HG03469 (cell line): Measurements from ENCODE around the gene SETD7.

Experiments
- ATAC-seq: cut with Tn5 transposase; IDR thresholded peaks from one replicate; pipeline ENCODE4 v1.9.1; 2021; ENCODE audit warnings: mild to moderate bottlenecking, moderate library complexity, moderate number of reproducible peaks; ENCODE audit not compliant: unreplicated experiment

The SETD7 gene

DNA sequence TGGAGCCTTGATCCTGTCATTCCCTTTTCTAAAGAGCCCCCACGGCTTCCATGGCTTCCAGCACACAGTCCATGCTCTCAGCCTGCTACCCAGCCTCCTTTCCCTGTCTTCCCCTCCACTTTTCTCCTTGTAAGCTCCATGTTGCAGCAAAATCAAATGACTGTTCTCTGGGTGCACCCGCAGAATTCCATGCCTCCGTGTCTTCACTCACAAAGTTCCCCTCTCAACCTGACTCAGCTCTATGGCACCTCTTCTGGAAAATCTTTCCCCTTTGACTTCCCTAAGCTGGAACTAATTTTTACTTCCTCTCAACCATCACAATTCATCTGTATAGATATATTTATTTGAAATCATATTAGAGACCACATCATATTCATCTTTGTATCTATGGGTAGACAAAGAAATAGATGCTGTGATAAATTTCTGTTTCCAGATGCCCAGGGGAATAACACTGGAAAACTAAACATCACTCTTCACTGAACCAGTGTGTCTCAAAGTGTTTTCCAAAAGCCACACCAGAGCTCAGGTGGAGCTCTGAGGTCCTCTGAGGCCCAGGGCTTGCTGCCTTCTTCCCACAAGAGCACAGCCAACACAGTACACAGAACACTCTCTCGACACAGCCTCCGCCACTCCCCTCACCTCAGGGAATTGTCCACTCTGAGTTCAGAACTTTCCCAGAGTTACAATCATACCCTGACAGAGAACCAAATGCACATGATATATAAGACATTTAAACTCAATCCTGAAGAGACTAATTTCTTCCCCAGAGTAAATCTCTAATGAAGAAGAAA lies 3.3 kb downstream of the SETD7 start:
- ATAC-seq = no peak

DNA sequence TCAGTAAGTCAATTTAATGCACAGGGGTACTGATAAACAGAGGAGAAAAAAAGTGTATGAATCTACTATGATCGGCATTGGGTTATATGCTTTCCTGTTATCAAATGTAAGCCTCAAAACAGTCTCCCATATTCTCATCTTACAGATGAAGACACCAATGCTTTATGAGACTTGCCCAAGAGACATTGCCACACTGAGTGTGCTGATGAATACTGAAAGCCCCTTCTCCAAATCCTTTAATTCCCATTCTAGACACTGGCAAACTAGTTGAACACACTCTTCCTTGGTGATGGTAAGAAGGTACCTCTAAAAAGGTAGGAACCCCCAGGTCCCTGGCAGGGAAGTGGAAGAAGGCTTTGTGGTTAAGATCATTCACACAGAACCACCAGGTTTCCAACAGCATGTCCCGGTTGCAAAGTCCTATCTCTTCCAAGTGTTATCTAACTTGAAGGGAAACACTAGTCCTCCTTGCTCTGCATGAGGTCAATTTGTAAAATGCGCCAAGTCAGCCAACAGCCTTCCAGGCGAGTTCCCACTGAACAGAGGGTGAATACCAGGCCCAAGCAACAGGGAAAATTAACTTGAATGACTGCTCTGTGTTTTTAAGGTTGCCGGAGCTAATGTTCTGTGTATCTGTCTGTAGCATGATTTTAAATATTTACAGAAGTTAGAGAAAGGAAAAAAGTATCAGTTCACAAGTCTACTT lies 5.1 kb downstream of the SETD7 start:
- no peak for ATAC-seq

DNA sequence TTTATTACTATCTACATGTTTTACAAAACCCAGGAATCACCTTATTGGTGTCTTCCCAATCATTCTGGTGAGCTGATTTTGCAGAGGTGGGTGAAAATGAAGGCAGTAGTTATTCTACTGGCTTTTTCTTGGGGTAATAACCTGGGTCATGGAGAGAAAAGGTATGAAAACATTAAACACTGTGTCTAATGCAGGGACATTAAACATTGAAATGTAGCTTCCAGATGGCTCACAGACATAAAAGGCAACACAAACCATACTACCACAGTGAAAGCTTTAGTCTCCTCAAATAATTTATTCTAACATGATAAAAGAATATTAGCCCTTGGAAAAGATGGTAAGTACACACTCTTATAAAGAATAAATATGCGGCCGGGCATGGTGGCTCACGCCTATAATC lies 8.0 kb downstream of the SETD7 start:
- ATAC-seq = no peak

GRCh38 chr4:139540632-139541031 lies 15.4 kb downstream of the SETD7 start:
- no peak for ATAC-seq

- no peak for ATAC-seq
These were observed 15.9 kb downstream of the SETD7 start for GRCh38 chr4:139540161-139540560.

GRCh38 chr4:139537292-139537691 lies 18.7 kb downstream of the SETD7 start:
- ATAC-seq = no peak

DNA sequence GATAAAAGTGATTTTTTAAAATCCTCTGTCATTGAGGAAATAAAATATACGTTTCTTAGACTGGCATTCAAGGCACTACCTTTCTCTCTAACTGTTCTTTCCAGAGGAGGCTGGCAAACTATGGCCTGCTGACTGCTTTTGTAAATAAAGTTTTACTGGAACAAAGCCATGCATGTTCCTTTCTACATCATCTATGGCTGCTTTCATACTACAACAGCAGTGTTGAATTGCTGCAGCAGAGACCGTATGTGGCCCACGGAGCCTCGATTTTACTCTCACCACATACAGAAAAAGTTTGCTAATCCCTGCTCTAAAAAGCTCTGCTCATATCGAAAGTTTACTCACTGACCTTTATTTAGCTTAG lies 20.2 kb downstream of the SETD7 start:
- no peak for ATAC-seq

- no peak for ATAC-seq
These were observed 20.7 kb downstream of the SETD7 start for GRCh38 chr4:139535228-139535870.

DNA sequence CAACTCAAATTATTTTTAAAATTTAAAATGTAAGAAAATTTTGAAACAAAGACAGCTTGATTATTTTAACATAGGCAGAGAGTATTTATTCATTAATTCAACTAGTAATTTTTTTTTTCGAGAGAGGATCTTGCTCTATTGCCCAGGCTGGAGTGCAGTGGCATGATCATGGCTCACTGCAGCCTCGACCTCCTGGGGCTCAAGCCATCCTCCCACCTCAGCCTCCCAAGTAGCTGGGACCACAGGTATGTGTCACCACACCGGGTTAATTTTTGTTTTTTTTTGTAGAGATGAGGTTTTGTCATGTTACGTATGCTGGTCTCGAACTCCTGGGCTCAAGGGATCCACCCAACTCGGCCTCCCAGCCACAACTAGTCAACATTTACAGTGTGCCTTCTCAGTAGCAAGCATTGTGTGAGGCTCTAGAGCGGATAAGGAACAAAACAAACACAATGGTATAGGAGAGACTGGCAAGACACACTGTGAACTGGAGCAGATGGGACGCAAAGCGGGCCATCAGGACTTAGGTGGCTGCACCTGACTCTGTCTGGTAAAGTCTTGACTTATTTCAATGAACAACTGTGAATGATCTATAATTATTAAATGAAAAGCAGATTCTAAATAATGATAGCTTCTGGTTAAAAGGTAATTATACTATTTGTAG lies 21.6 kb downstream of the SETD7 start:
- no peak for ATAC-seq

DNA sequence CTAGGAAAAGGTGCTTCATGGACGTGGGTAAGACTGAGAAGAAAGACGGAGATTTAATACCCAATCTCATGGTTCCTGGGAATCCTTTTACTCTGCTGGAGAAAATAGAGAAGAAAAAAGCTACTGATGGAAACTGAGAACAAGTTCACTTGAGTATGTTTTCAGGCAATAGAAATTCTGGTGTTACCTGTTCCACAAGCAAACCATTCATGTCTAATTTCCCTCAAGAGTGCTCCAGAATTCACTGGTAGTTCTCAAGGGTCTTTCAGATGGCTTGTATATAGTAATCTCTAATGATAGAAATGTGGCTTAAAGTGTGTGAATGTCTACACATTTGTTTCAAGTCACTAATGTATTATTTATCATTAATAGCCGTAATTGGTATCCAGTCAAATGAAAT lies 22.5 kb downstream of the SETD7 start:
- ATAC-seq = no peak

DNA sequence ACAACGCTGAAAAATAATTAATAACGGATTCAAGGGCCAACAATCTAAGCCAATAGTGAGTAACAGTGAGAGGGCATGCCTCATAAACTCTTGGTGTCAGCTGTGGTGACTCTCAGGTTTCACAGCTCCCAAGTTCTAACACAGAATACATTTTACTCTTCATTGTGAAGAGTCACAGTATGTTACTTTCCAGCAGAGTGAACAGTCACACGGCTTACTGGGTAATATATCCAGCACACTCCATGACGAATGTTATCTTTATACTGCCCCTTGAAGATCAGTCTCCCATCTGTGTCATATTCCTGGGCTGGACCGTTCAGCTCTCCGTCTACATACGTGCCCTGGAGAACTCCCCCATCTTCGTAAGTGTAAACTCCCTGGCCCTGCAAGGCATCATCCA lies 23.1 kb downstream of the SETD7 start:
- ATAC-seq = no peak

DNA sequence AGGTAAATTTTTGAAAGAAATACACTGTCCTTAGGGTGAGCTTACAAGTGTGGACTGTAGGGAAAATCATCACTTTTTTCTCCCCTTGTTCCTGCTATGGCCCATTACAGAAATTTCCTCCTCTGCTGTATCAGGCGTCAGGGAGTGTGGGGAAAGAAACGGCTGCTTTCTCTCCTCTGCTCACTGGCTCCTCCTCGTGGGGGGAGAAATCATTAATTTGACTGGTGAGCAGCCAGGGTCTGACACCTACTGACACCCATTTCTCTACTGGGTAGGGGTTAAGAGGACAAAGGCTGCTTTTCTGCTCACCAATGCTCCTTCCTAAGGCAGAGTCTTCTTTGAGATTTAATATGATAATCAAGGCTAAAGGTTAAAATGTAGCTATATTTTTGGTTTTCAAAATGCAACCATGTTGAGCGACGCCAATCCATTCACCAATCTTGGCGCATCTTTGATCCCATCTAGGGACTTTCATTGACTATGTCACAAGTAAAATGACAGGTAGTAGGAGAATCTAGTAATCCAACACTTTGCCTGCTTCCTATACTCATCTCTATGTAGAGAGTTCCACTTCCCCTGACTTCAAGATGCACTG lies 25.1 kb downstream of the SETD7 start:
- no peak for ATAC-seq

DNA sequence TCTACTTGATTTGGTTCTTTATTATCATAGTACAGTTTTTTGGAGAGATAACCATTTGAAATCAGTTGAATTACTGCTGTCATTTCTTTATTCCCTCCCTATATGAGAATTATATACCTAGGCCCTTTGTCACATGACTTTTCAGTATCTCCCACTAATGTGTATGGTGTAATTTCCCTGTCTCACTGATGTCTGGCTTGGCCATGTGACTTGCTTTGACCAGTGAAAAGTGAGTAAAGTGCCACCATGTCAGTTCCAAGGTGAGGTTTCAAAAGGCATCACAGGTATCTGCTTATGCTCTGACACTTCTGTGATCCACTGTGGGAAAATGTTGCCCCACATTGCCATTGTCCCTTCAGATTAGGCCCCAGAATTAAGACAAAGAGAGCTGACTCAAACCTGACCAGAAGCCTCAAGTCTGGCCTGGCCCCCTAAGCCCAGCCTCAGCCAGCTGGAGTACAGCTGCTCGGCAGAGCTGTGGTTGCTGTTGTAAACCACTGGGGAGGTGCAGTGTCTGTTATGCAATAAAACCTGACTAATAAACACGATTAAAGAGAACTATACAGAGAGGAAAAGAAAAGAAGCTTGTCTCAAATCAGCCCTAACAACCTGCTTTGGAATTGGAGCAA lies 27.5 kb downstream of the SETD7 start:
- peak; percentile 51 for ATAC-seq

- ATAC-seq = no peak
These were observed 29.1 kb downstream of the SETD7 start for GRCh38 chr4:139526928-139527327.

DNA sequence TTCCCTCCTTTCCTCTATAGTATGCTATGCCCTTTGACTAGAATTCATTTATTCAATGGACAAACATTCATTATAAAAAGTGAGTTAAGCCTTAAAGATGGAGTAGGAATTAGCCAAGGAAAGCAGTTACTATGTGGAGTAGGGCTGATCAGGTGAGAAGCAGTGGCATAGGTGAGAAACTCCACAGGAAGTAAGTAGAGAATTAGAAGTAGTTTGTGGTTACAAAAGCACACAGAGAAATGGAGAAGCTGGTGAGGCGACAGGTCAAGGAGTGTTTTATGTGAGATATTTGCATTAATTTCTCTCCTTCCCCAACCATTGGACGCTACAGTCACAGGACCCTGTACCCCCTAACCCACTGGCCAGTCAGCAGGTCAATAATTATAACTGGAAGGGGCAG lies 30.6 kb downstream of the SETD7 start:
- ATAC-seq = no peak

DNA sequence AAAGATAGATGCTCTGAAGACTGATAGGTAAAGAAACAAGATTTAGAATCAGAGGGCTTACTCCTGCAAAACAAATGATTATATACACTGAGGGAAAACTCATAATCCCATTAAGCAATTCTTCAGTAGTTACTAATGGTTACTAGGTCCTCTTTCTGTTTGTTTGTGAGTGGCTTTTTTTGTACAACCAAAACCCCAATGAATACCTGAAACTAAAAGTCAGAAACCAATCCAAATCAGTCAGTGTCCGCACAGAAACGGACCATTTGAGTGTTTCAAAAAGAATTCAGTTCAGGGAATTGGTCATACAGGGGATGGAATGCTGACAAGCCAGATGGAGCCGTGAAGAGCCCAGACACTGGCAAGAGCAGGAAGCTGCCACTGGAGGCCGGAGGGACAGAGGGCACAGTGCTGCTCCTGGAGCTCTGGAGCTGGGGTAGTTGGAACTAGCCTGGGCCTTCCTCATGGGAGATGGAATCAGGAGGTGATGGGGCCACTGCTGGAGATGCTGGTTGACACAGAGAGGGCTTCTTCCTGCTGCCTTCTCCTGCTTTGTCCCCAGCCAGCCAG lies 31.9 kb downstream of the SETD7 start:
- ATAC-seq = no peak

GRCh38 chr4:139523076-139523475 lies 32.9 kb downstream of the SETD7 start:
- ATAC-seq = no peak

GRCh38 chr4:139522457-139522856 lies 33.6 kb downstream of the SETD7 start:
- no peak for ATAC-seq

GRCh38 chr4:139521754-139522401 lies 34.1 kb downstream of the SETD7 start:
- ATAC-seq = no peak

- ATAC-seq = no peak
These were observed 40.5 kb downstream of the SETD7 start for GRCh38 chr4:139515531-139515958.
